Astrocyte (in vitro differentiated cells and primary cell): ENCODE measurements around the gene ATG2B. TPM values are rescaled to one million over a fixed set of nuclear protein-coding genes. Genes with fewer than 3 reads are reported as not detected.

Experiments
- DNase-seq: peaks from one replicate; pipeline ENCODE4 v3.0.0-alpha.2; 2010; ENCODE audit warnings: low read depth
- FAIRE-seq: peaks from 2 replicates; lab custom pipeline; 2011; peaks lifted over from hg19 to GRCh38; lab: Jason Lieb, UNC
- H2AFZ ChIP-seq: 2 replicates; pipeline ENCODE4 v1.6.0; 2012; ENCODE audit warnings: low read depth, low read length, inconsistent platforms
- H3K27ac ChIP-seq: 2 replicates; pipeline ENCODE4 v1.5.1; 2011; ENCODE audit warnings: low read depth, low read length, inconsistent platforms
- H3K27me3 ChIP-seq: 2 replicates; pipeline ENCODE4 v1.6.0; 2011; ENCODE audit warnings: low read length, inconsistent platforms; ENCODE audit not compliant: insufficient read depth
- H3K36me3 ChIP-seq: 2 replicates; pipeline ENCODE4 v1.5.1; 2011; ENCODE audit warnings: low read length, inconsistent platforms; ENCODE audit not compliant: insufficient read depth
- H3K4me1 ChIP-seq: 2 replicates; pipeline ENCODE4 v1.5.1; 2011; ENCODE audit warnings: low read length, inconsistent platforms; ENCODE audit not compliant: insufficient read depth
- H3K4me2 ChIP-seq: 2 replicates; pipeline ENCODE4 v1.6.0; 2012; ENCODE audit warnings: low read length, inconsistent platforms
- H3K4me3 ChIP-seq: 2 replicates; pipeline ENCODE4 v1.5.1; 2011; ENCODE audit warnings: low read depth, mild to moderate bottlenecking, low read length, inconsistent platforms; ENCODE audit not compliant: insufficient read depth
- H3K79me2 ChIP-seq: 2 replicates; pipeline ENCODE4 v1.6.0; 2012; ENCODE audit warnings: mild to moderate bottlenecking, low read length, inconsistent platforms; ENCODE audit not compliant: insufficient read depth
- H3K9ac ChIP-seq: 2 replicates; pipeline ENCODE4 v1.6.0; 2012; ENCODE audit warnings: mild to moderate bottlenecking, low read length, inconsistent platforms
- H3K9me3 ChIP-seq: 2 replicates; pipeline ENCODE4 v1.5.1; 2012; ENCODE audit warnings: low read depth, mild to moderate bottlenecking, low read length, inconsistent platforms; ENCODE audit not compliant: insufficient read depth
- H4K20me1 ChIP-seq: 2 replicates; pipeline ENCODE4 v1.6.0; 2012; ENCODE audit warnings: low read length, inconsistent platforms; ENCODE audit not compliant: insufficient read depth
- H3K27ac Mint-ChIP-seq: one replicate; pipeline ENCODE4 v1.8.0; 2021; ENCODE audit warnings: mild to moderate bottlenecking, mixed read lengths; ENCODE audit not compliant: unreplicated experiment
- H3K27me3 Mint-ChIP-seq: one replicate; pipeline ENCODE4 v1.8.0; 2021; ENCODE audit warnings: low read depth, mixed read lengths; ENCODE audit not compliant: unreplicated experiment
- H3K36me3 Mint-ChIP-seq: one replicate; pipeline ENCODE4 v1.8.0; 2021; ENCODE audit warnings: low read depth, mixed read lengths; ENCODE audit not compliant: unreplicated experiment
- H3K4me1 Mint-ChIP-seq: one replicate; pipeline ENCODE4 v1.8.0; 2021; ENCODE audit warnings: low read depth, mixed read lengths; ENCODE audit not compliant: unreplicated experiment
- H3K4me3 Mint-ChIP-seq: one replicate; pipeline ENCODE4 v1.8.0; 2021; ENCODE audit warnings: mild to moderate bottlenecking, moderate library complexity, mixed read lengths; ENCODE audit not compliant: unreplicated experiment
- H3K9me3 Mint-ChIP-seq: one replicate; pipeline ENCODE4 v1.8.0; 2021; ENCODE audit warnings: mild to moderate bottlenecking, mixed read lengths; ENCODE audit not compliant: unreplicated experiment
- CTCF ChIP-seq: IDR thresholded peaks from 2 replicates; pipeline ENCODE4 v1.5.1; 2011; ENCODE audit warnings: low read depth, mild to moderate bottlenecking, inconsistent platforms, low read length, moderate library complexity; ENCODE audit not compliant: insufficient read depth
- EZH2 ChIP-seq: IDR thresholded peaks from 2 replicates; pipeline ENCODE4 v1.6.1; 2012; ENCODE audit warnings: mild to moderate bottlenecking, low read length, inconsistent platforms; ENCODE audit not compliant: insufficient read depth
- total RNA-seq: library from RNA; stranded (reverse); gene quantifications from 2 replicates; pipeline ENCODE4 v1.2.1, GENCODE V29; 2021

ATG2B gene
- total RNA-seq, 1 donor from 2014 or later: 14.2 TPM

GRCh38 chr14:96239711-96240141, 123.4 kb downstream of the ATG2B start:
- peaks cover 35% of the 10 kb centered on the region for H3K27me3 Mint-ChIP-seq
- Histone ChIP-seq H2AFZ (no peak overlapping the region), H4K20me1 (no peaks in the 10 kb centered on the region), H3K9me3 (no peaks in the 10 kb centered on the region), H3K9ac (no peak overlapping the region), H3K4me3 (no peak overlapping the region), H3K4me1 (no peaks in the 10 kb centered on the region), H3K27ac (no peak overlapping the region), H3K27me3 (no peaks in the 10 kb centered on the region), H3K79me2 (no peaks in the 10 kb centered on the region), H3K4me2 (no peak overlapping the region), H3K36me3 (no peaks in the 10 kb centered on the region)
- peaks cover 5% of the 10 kb centered on the region for H3K36me3 Mint-ChIP-seq
- no peak for TF ChIP-seq CTCF
- TF ChIP-seq EZH2: no peak
- no peak for FAIRE-seq
- no peak overlapping the region for H3K4me3 Mint-ChIP-seq
- no peak overlapping the region for H3K27ac Mint-ChIP-seq
- H3K9me3 Mint-ChIP-seq: peaks cover 9% of the 10 kb centered on the region
- no peak for DNase-seq
- peaks cover 1% of the 10 kb centered on the region for H3K4me1 Mint-ChIP-seq

GRCh38 chr14:96238676-96239265, 124.4 kb downstream of the ATG2B start:
- H3K27ac Mint-ChIP-seq: no peak overlapping the region
- Histone ChIP-seq H3K27ac (no peak overlapping the region), H3K27me3 (no peaks in the 10 kb centered on the region), H3K4me1 (no peaks in the 10 kb centered on the region), H4K20me1 (no peaks in the 10 kb centered on the region), H3K4me3 (no peak overlapping the region), H3K79me2 (no peaks in the 10 kb centered on the region), H3K9me3 (no peaks in the 10 kb centered on the region), H3K4me2 (no peak overlapping the region), H3K9ac (no peak overlapping the region), H2AFZ (no peak overlapping the region), H3K36me3 (no peaks in the 10 kb centered on the region)
- no peak overlapping the region for H3K4me3 Mint-ChIP-seq
- no peak for TF ChIP-seq EZH2
- TF ChIP-seq CTCF: no peak
- H3K4me1 Mint-ChIP-seq: peaks cover 4% of the 10 kb centered on the region
- H3K27me3 Mint-ChIP-seq: peaks cover 39% of the 10 kb centered on the region
- peaks cover 5% of the 10 kb centered on the region for H3K36me3 Mint-ChIP-seq
- peaks cover 9% of the 10 kb centered on the region for H3K9me3 Mint-ChIP-seq
- DNase-seq: no peak
- FAIRE-seq: no peak

GRCh38 chr14:96237641-96238040, 125.5 kb downstream of the ATG2B start:
- Histone ChIP-seq H3K79me2 (no peaks in the 10 kb centered on the region), H3K9ac (no peak overlapping the region), H2AFZ (no peak overlapping the region), H4K20me1 (no peaks in the 10 kb centered on the region), H3K36me3 (no peaks in the 10 kb centered on the region), H3K4me2 (no peak overlapping the region), H3K4me3 (no peak overlapping the region), H3K9me3 (no peaks in the 10 kb centered on the region), H3K27me3 (no peaks in the 10 kb centered on the region), H3K27ac (no peak overlapping the region), H3K4me1 (no peaks in the 10 kb centered on the region)
- no peak for TF ChIP-seq CTCF
- no peak for TF ChIP-seq EZH2
- DNase-seq (no peak), FAIRE-seq (no peak)
- Mint-ChIP-seq H3K27me3 (peaks cover 45% of the 10 kb centered on the region), H3K36me3 (peaks cover 5% of the 10 kb centered on the region), H3K4me3 (no peak overlapping the region), H3K4me1 (peaks cover 4% of the 10 kb centered on the region), H3K9me3 (peaks cover 9% of the 10 kb centered on the region), H3K27ac (no peak overlapping the region)
